HCT116 (cell line): ENCODE results near the gene FOXP2. TPM values are rescaled to one million over a fixed set of nuclear protein-coding genes. Genes with fewer than 3 reads are reported as not detected.

Experiments
- ATAC-seq: fragments of 200-7000 bp; cut with Tn5 transposase; 2 replicates; pipeline ENCODE4 v1.9.1; 2020; ENCODE audit warnings: mild to moderate bottlenecking, moderate library complexity
- BruUV-seq: library from RNA; stranded (reverse); fragments of 400-500 nt; replicated peaks from 2 replicates; lab custom pipeline; 2021; lab: Mats Ljungman, UMichigan
- CTCF ChIA-PET: fragments of 300-600 bp; sonication (Branson Sonifier 250); formaldehyde crosslinking; loops from one replicate; lab custom pipeline; 2021; ENCODE audit warnings: antibody characterized with exemption; lab: Charles Lee
- POLR2A ChIA-PET: fragments of 300-600, 350-600 bp; sonication (Branson Sonifier 250); formaldehyde crosslinking; loops from one replicate; lab custom pipeline; 2021; ENCODE audit warnings: antibody characterized with exemption; lab: Charles Lee
- RAD21 ChIA-PET, 2 experiments: fragments of 300-600 bp; sonication (Branson Sonifier 250); formaldehyde crosslinking; loops; one replicate each; lab custom pipeline; 2023; ENCODE audit warnings: low total read pairs in 2 of 2; ENCODE audit not compliant: uncharacterized antibody in 2 of 2, unreplicated experiment in 2 of 2, low non-redundant PET in 1 of 2; lab: Charles Lee
- DNase-seq: peaks from one replicate; pipeline ENCODE4 v3.0.0-alpha.2; 2010; ENCODE audit warnings: low read depth, low spot score
- H2AFZ ChIP-seq: fragments of 200-600 bp; shearing (Covaris generic), sonication (generic); 2 replicates; pipeline ENCODE4 v1.6.1; 2017; ENCODE audit warnings: low read depth, mixed run types, mixed read lengths, antibody characterized with exemption, low read length; ENCODE audit not compliant: poor library complexity, severe bottlenecking
- H3K27ac ChIP-seq: 2 replicates; pipeline ENCODE4 v1.5.1; 2012; ENCODE audit warnings: low read depth, low read length
- H3K27me3 ChIP-seq: fragments of 200-600 bp; sonication (generic); 2 replicates; pipeline ENCODE4 v1.6.1; 2016; ENCODE audit warnings: mixed run types, low read length, mixed read lengths; ENCODE audit not compliant: insufficient read depth
- H3K36me3 ChIP-seq, 2 experiments: fragments of 200-500 bp in 1 of 2; fragments of 200-600 bp in 1 of 2; sonication (Bioruptor generic) in 1 of 2; sonication (generic) in 1 of 2; 2 replicates each; pipeline versions ENCODE4 v1.5.1 to v1.6.1; 2014 to 2016; ENCODE audit warnings: low read length in 2 of 2, inconsistent platforms in 1 of 2, mixed read lengths in 1 of 2, mixed run types in 1 of 2; ENCODE audit not compliant: insufficient read depth in 2 of 2, control insufficient read depth in 1 of 2
- H3K4me1 ChIP-seq, 2 experiments: fragments of 200-600 bp in 1 of 2; sonication (generic) in 1 of 2; 2 replicates each; pipeline versions ENCODE4 v1.5.1 to v1.6.1; 2012 to 2017; ENCODE audit warnings: low read length in 2 of 2, inconsistent platforms in 1 of 2, mild to moderate bottlenecking in 1 of 2, mixed read lengths in 1 of 2, mixed run types in 1 of 2, moderate library complexity in 1 of 2; ENCODE audit not compliant: insufficient read depth in 2 of 2, control insufficient read depth in 1 of 2
- H3K4me2 ChIP-seq: fragments of 200-600 bp; sonication (generic); 2 replicates; pipeline ENCODE4 v1.6.1; 2017; ENCODE audit warnings: mixed run types, low read length, mixed read lengths
- H3K4me3 ChIP-seq, 2 experiments: fragments of 200-600 bp in 1 of 2; sonication (generic) in 1 of 2; replicated peaks in 1 of 2; 2 replicates each; pipeline ENCODE4 v1.5.1; 2011 to 2016; ENCODE audit warnings: low read length in 2 of 2, control low read depth in 1 of 2, low read depth in 1 of 2, mild to moderate bottlenecking in 1 of 2, mixed read lengths in 1 of 2, mixed run types in 1 of 2
- H3K79me2 ChIP-seq: fragments of 200-600 bp; sonication (generic); 2 replicates; pipeline ENCODE4 v1.6.1; 2017; ENCODE audit warnings: mild to moderate bottlenecking, mixed run types, low read length, moderate library complexity, mixed read lengths; ENCODE audit not compliant: insufficient read depth
- H3K9ac ChIP-seq: fragments of 200-600 bp; sonication (generic); 2 replicates; pipeline ENCODE4 v1.6.1; 2016; ENCODE audit warnings: low read length, mixed read lengths
- H3K9me2 ChIP-seq: fragments of 200-600 bp; sonication (generic), shearing (Covaris generic); 2 replicates; pipeline ENCODE4 v1.6.1; 2017; ENCODE audit warnings: mixed run types, mild to moderate bottlenecking, moderate library complexity; ENCODE audit not compliant: insufficient read depth
- H3K9me3 ChIP-seq, 2 experiments: fragments of 200-500 bp in 1 of 2; fragments of 200-600 bp in 1 of 2; sonication (Bioruptor generic) in 1 of 2; sonication (generic) in 1 of 2; 2 replicates each; pipeline ENCODE4 v1.6.1; 2014 to 2017; ENCODE audit warnings: low read length in 2 of 2, mixed read lengths in 2 of 2, inconsistent platforms in 1 of 2, low read depth in 1 of 2, mild to moderate bottlenecking in 1 of 2, mixed run types in 1 of 2, moderate library complexity in 1 of 2; ENCODE audit not compliant: control insufficient read depth in 1 of 2, insufficient read depth in 1 of 2
- H4K20me1 ChIP-seq: fragments of 200-600 bp; sonication (generic), shearing (Covaris generic); 2 replicates; pipeline ENCODE4 v1.6.1; 2017; ENCODE audit warnings: mixed run types, mild to moderate bottlenecking, moderate library complexity; ENCODE audit not compliant: insufficient read depth
- CEBPB ChIP-seq: IDR thresholded peaks from 2 replicates; pipeline ENCODE4 v1.6.1; 2012; ENCODE audit warnings: low read depth
- CTCF ChIP-seq, 3 experiments: fragments of 200-600 bp in 1 of 3; sonication (generic) in 1 of 3; IDR thresholded peaks in 2 of 3; conservative IDR thresholded peaks in 1 of 3; 2 replicates each; pipeline ENCODE4 v1.5.1; 2012 to 2017; ENCODE audit warnings: low read depth in 2 of 3, low read length in 2 of 3, antibody characterized with exemption in 1 of 3, borderline replicate concordance in 1 of 3, control low read depth in 1 of 3, mild to moderate bottlenecking in 1 of 3, mixed read lengths in 1 of 3, mixed run types in 1 of 3, moderate library complexity in 1 of 3; ENCODE audit not compliant: insufficient read depth in 1 of 3
- EGR1 ChIP-seq: IDR thresholded peaks from 2 replicates; pipeline ENCODE4 v1.6.1; 2012; ENCODE audit warnings: low read depth
- ELF1 ChIP-seq: IDR thresholded peaks from 2 replicates; pipeline ENCODE4 v1.6.1; 2012; ENCODE audit warnings: low read depth, borderline replicate concordance
- EZH2phosphoT487 ChIP-seq: fragments of 200-600 bp; IDR thresholded peaks from 2 replicates; pipeline ENCODE4 v1.6.1; 2018; ENCODE audit warnings: antibody characterized with exemption, borderline replicate concordance
- FOSL1 ChIP-seq: IDR thresholded peaks from 2 replicates; pipeline ENCODE4 v1.6.1; 2012; ENCODE audit warnings: low read depth
- MAX ChIP-seq: IDR thresholded peaks from 2 replicates; pipeline ENCODE4 v1.6.1; 2012
- POLR2AphosphoS5 ChIP-seq: IDR thresholded peaks from 2 replicates; pipeline ENCODE4 v1.6.1; 2011; ENCODE audit warnings: mild to moderate bottlenecking, low read depth, low read length, moderate library complexity
- REST ChIP-seq: IDR thresholded peaks from 2 replicates; pipeline ENCODE4 v1.6.1; 2012; ENCODE audit warnings: low read depth
- TCF7L2 ChIP-seq: IDR thresholded peaks from 2 replicates; pipeline ENCODE4 v1.7.0; 2011; ENCODE audit warnings: borderline replicate concordance, inconsistent platforms; ENCODE audit not compliant: insufficient read depth, insufficient read length; ENCODE audit errors: extremely low read depth
- ZBTB33 ChIP-seq: IDR thresholded peaks from 2 replicates; pipeline ENCODE4 v1.6.1; 2011; ENCODE audit warnings: mild to moderate bottlenecking, low read length, moderate library complexity; ENCODE audit not compliant: insufficient replicate concordance; ENCODE audit errors: extremely low read depth
- intact Hi-C: fragments of 100-400 bp; cut with micrococcal nuclease; formaldehyde crosslinking; loops from 2 replicates; pipeline ENCODE4 v1.10.0; 2022
- total RNA-seq: library from RNA; stranded (reverse); gene quantifications from one replicate; pipeline ENCODE4 v1.2.1, GENCODE V29; 2021; ENCODE audit not compliant: unreplicated experiment

The FOXP2 gene
- total RNA-seq, 1 experiment from 2014 or later = 2.5 TPM

GRCh38 chr7:114700247-114700928 is 285.8 kb downstream of the FOXP2 start:
- Histone ChIP-seq H3K9me3 (no peaks in the 10 kb centered on the region), H4K20me1 (no peaks in the 10 kb centered on the region), H2AFZ (no peak overlapping the region), H3K9ac (no peak overlapping the region), H3K4me3 (no peak overlapping the region), H3K4me2 (no peak overlapping the region), H3K4me1 (no peaks in the 10 kb centered on the region), H3K36me3 (no peaks in the 10 kb centered on the region), H3K79me2 (no peaks in the 10 kb centered on the region), H3K27ac (no peak overlapping the region), H3K9me2 (no peaks in the 10 kb centered on the region), H3K27me3 (no peaks in the 10 kb centered on the region)
- ChIA-PET POLR2A (no interaction called here), CTCF (no interaction called here), RAD21 (no interaction called here)
- TF ChIP-seq REST = no peak
- TF ChIP-seq TCF7L2 = no peak
- no peak for TF ChIP-seq FOSL1
- TF ChIP-seq EGR1 = no peak
- TF ChIP-seq POLR2AphosphoS5 = no peak
- no peak for TF ChIP-seq CEBPB
- TF ChIP-seq EZH2phosphoT487 = no peak
- TF ChIP-seq ELF1 = no peak
- no peak for TF ChIP-seq ZBTB33
- TF ChIP-seq CTCF (IDR thresholded peaks at IDR 0.05 in 2 of 3, conservative IDR thresholded peaks at IDR 0.05 in 1 of 3; ENCODE audit: borderline replicate concordance in 1 of 3, insufficient read depth in 1 of 3, low read depth in 2 of 3, low read length in 2 of 3) = no peak
- no peak for TF ChIP-seq MAX
- BruUV-seq = no TSS peak
- intact Hi-C loops = no loop called here
- ATAC-seq (no peak), DNase-seq (no peak)
